NCI-H524 treated with DMSO at 0.1 percent for 48 hours (cell line): Measurements from ENCODE around the gene TNNI3.
"Not testable (repeated sequence)": the region's sequence is repeated elsewhere in the genome, so short reads cannot be mapped to it uniquely, and the experiment has no call there.

Experiments
- DNase-seq: peaks from one replicate; lab custom pipeline; 2025; lab: John Stamatoyannopoulos, UW

The TNNI3 gene

GRCh38 chr19:55157064-55157908, at the start of gene TNNI3:
Gene TNNI3 (minus strand): TSS chr19:55157732. CDS start chr19:55157589, 143 bp downstream.
- DNase-seq, result no peak

- DNase-seq, result no peak
Observed at GRCh38 chr19:55206664-55207500, 49.4 kb upstream of the TNNI3 start.

- DNase-seq, result not testable (repeated sequence)
Observed at GRCh38 chr19:55202199-55202598, 44.7 kb upstream of the TNNI3 start.

- DNase-seq, result no peak
Observed at GRCh38 chr19:55199620-55200204, 42.2 kb upstream of the TNNI3 start.

GRCh38 chr19:55198651-55199050, 41.1 kb upstream of the TNNI3 start:
- no peak for DNase-seq

- DNase-seq, result no peak
Observed at GRCh38 chr19:55197528-55197927, 40.0 kb upstream of the TNNI3 start.

GRCh38 chr19:55196803-55197202, 39.3 kb upstream of the TNNI3 start:
- DNase-seq, result no peak

- no peak for DNase-seq
Observed at GRCh38 chr19:55193481-55193880, 35.9 kb upstream of the TNNI3 start.

- DNase-seq, result no peak
Observed at GRCh38 chr19:55189403-55189835, 31.9 kb upstream of the TNNI3 start.

GRCh38 chr19:55188625-55189024, 31.1 kb upstream of the TNNI3 start:
- no peak for DNase-seq

- no peak for DNase-seq
Observed at GRCh38 chr19:55186080-55186479, 28.5 kb upstream of the TNNI3 start.

- no peak for DNase-seq
Observed at GRCh38 chr19:55181740-55182139, 24.2 kb upstream of the TNNI3 start.

GRCh38 chr19:55179606-55180484, 22.3 kb upstream of the TNNI3 start, which contains the start of gene SYT5:
Gene SYT5 (minus strand): TSS chr19:55180289. CDS start chr19:55179041, 1,248 bp downstream.
- no peak for DNase-seq

GRCh38 chr19:55178781-55179599, 21.5 kb upstream of the TNNI3 start:
- DNase-seq, result peak; percentile 63

- DNase-seq, result no peak
Observed at GRCh38 chr19:55176076-55176475, 18.5 kb upstream of the TNNI3 start.

GRCh38 chr19:55175117-55175867, 17.8 kb upstream of the TNNI3 start:
- DNase-seq, result no peak

- DNase-seq, result no peak
Observed at GRCh38 chr19:55174425-55175116, 17.0 kb upstream of the TNNI3 start.

GRCh38 chr19:55173714-55174409, 16.3 kb upstream of the TNNI3 start:
- no peak for DNase-seq
